GM19438 (cell line): ENCODE data around the gene OR1F1.
"Not testable (repeated sequence)": the region's sequence is repeated elsewhere in the genome, so short reads cannot be mapped to it uniquely, and the experiment has no call there.

Experiments used
- ATAC-seq: cut with Tn5 transposase; IDR thresholded peaks from one replicate; pipeline ENCODE4 v1.9.1; 2021; ENCODE audit warnings: low read depth; ENCODE audit not compliant: unreplicated experiment

OR1F1 gene

DNA sequence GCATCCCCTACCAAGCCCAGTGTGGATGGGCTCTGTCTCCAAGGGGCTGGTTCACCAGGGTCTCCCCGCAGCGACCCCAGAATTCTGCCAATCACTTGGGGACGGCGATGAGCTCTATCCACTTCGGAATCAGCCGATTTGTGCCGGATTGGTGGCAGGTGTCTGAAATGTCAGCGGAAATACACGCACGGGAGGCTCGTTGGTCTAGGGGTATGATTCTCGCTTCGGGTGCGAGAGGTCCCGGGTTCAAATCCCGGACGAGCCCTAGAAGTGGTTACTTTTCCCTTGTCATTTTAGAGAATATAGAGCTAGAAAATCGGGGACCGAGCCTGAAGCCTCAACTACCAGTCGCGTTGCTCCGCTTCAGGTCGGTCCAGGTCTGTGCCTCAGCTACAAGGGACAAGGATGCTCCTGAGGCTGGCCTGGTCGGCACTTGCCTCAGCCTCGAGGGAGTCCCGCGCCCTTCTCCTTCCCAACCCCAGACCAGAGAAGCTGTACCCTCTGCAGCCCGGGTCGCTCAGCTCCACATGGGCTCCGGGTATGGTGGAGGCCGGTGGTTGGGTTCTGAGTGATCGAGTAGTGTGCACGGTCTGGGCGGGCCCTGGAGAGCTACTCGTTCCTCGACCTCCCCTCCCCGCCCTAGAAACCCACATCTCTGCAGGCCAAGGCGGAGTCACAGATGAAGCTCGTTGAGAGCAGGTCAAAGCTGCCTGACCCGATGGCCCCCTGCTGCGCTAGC, 16.0 kb upstream of the OR1F1 start:
- no peak for ATAC-seq

DNA sequence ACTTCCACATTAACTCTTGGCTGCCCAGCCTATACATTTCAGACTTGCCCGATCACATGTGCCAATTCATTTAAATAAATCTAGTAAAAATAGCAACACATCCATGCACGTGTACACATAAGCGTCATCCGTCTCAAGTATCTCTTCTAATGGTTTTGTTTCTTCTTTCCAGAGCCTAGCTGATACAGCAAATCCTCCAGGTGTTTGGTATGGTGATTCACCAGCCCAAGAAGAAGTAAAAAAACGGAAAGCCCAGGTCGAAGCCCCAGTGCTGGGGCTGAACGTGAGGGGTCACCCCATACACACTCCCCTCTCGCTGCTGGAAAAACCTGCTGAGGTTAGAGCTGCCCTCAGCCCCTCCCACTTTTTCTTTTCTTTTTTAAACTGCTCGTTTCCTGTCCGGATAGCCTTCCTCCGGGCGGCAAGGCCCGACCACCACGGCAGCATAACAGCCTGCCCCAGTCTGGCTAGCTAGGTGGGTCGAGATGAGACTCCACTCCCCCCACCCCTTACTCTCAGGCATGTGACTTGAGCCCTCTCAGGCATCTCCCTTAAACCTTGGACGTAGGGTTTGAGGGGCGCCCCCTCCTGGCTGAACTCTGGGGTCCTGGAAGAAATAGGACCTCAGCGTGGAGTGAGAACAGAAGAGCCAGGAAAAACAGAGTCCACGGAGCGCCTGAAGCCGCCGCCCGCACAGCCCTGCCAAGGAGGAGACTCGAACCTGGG, 13.9 kb upstream of the OR1F1 start:
- no peak for ATAC-seq

DNA sequence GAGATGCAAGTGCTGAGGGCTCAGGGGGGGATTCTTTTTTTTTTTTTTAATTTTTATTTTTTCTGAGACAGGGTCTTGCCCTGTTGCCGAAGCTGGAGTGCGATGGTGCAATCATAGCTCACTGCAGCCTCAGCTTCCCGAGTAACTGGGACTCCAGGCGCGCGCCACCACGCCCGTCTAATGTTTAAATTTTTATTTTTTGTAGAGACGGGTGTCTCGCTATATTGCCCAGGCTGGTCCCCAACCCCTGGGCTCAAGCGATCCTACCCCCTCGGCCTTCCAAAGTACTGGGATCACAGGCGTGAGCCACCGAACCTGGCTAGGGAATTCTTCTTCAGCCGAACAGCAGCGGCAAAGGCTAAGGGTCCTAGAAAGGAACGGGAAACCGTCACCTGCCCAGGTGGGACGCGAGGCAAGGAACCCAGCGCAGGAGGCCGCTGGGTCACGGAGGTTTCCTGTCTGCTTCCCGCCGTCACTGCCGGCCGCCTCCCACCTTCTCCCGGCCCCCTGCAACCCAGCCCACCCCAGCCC, 13.3 kb upstream of the OR1F1 start:
- no peak for ATAC-seq

DNA sequence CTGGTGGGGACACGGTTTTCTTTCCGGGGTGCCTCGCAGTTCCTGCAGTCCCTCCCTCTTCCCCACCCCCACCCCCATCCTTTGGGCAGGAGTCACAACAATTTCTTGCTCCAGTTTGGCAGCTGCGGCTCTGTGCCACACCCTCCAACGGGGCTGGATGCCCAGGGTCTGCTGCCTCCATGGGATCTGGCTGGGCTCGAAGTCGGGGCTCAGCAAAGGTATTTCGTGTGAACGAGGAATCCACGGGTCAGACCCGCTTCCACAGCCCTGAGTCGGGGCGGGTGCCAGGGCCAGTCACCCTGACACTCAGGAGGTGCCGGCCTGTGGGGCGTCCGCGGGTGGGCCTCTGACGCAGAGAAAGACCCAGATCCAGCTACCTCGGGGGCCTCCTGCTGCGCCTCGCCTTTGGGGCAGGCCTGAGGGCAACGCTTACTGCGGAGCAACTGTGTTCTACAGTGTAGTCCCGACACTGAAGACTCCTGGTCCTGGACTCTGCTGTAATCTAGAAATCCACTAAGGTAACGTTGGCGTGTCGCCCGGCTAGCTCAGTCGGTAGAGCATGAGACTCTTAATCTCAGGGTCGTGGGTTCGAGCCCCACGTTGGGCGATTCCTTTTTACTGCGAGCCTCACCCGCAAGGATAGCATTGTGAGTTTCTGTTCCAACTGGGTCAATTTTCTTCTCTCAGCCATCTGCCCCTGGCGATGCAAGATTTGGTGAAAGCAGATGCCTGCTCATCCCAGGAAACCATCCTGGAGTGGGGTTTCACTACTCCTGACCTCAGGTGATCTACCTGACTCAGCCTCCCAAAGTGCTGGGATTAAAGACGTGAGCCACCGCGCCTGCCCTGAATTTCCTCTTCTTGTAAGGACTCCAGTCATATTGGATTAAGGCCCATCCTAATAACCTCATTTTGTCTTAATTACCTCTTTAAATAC, 12.6 kb upstream of the OR1F1 start:
- no peak for ATAC-seq

DNA sequence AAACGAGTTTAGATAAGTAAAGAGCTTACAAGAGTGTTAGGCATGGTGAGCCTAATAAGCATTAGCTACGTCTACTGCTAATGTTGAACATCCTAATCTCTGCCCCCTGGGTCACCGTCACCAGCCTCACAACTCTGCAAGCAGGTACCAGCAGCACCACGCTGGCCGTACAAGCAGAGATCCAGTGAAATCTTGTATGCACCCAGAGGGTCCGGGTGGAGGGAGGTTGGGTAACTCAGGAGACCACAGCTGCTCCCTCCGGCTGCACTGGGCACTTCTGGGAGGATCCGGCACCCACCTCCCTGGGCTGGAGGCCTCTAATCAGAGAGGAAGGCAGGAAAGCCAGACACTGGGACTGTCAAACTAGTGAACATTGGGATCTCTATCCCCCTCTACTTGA, 8.4 kb upstream of the OR1F1 start:
- no peak for ATAC-seq

DNA sequence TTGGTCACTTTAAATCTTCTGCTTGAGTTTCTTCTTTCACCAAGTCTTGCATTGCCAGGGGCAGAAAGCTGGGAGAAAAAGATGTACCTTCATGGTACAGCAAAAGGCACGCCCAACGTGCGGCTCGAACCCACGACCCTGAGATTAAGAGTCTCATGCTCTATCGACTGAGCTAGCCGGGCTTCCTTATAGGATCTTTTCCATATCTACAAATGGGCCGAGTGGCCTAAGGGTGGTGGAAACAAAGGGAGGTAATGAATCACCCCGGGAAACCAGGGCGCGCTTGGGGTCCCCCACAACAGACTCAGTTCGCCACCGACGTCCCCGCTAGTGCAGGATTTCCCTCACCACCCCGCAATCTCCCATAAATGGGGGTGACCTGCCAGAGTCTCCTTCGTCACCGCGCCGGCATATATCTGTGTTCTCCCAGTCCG, 7.5 kb upstream of the OR1F1 start:
- no peak for ATAC-seq

DNA sequence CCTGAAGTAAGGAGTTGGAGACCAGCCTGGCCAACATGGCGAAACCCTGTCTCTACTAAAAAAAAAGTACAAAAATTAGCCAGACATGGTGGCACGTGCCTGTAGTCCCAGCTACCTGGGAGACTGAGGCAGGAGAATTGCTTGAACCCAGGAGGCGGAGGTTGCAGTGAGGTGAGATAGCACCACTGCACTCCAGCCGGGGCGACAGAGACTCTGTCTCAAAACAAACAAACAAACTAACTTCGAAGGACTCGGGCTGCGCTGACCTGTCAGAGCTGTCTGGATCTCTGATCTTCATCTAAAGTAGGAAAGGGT, 5.8 kb upstream of the OR1F1 start:
- ATAC-seq, result not testable (repeated sequence)

DNA sequence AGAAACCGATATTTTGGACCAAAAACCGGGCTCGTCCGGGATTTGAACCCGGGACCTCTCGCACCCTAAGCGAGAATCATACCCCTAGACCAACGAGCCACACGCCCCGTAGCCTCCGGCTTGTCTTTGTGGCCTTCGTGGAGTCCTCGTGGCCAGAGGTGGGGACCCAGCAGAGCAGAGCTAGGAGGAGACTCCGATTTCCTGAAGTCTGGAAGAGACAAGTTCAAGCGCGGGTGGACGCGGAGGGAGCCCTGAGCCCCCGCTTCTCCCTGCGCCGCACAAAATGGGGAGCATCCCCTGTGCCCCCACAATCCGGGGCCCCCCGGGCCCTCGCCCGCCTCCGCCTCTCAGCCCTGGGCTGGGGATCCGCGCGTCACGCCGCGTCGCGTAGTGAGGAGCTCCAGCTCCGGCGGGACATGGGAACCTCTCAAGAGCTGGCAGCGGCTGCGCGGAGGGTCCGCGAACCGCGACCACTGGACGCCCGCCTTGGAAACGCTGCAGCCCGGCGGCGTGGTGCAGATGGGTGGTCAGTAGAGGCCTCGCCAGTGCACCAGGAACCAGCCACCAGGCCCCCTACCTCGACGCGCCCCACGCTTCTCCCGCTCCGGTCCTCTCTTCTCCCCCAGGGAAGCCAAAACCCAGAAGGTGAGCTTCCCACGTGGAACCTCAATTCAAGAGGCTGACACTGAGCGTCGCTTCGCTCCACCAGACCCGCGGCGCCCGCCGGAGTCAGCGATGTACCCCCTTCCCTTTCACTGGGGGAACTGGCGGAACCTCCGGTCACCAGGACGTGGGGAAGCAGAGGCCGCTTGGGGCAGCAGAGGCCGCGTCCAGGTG, 5.2 kb upstream of the OR1F1 start:
- ATAC-seq, result no peak

DNA sequence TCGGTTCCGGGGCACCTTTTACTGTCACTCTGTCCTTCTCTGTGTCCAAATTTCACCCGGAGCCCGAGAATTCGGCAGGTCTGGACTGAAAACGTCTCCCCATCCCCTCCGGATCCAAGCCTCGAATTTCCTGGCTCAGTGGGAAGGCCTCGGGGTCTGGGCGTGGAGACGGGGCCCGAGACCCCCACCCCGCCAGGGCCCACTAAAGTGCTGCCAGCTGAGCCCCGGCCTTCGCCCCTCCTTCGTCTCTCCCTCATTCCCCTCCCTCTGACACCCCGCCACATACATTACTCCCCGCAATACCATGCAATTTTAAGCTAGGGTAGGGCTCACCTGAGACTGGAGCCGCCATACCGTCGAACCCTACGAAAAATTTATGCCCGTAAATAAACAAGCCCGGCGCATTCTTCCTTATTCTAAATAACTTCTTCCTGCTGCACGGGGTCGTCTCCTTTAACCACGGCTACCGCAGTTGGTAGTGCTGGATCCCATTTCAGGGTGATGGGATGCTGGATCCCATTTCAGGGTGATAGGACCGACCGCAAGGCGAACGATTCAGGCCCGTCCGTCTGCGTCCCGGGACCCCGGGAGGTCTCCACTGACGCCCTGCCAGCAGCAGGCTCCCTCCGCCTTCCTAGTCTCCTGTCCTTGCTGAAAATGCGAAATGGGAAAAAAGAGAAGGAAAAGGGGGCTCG, 4.4 kb upstream of the OR1F1 start:
- ATAC-seq, result no peak

DNA sequence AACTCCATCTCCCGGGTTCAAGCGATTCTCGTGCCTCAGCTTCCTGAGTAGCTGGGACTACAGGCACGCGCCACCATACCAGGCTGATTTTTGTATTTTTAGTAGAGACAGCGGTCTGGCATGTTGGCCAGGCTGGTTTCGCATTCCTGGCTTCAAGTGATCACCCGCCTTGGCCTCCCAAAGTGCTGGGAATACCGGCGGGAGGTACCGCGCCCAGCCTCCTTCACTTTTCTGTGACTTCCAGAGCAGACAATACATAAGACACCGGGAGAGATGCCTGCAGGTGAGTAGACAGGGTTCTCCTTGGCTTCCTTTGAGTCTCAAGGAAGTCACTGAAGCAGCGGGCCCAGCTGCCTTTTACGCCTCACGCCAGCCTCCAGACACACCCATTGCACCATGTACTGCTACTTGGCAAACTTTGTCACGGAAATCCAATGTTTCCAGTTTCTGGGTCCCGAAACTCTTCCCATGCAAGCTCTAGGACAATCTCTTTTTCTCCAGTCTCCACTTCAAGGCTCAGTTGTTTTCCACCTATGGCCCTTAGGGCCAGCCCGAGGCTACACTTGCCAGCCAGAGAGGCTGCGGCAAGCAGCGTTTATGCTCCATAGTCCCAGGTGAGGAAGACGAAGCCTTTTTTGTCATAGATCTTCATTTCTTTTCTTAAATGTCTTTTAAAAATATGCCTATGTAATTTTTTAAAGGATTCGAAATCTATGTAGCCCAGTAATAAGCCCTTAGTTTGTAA, 886 bp upstream of the OR1F1 start:
- no peak for ATAC-seq

DNA sequence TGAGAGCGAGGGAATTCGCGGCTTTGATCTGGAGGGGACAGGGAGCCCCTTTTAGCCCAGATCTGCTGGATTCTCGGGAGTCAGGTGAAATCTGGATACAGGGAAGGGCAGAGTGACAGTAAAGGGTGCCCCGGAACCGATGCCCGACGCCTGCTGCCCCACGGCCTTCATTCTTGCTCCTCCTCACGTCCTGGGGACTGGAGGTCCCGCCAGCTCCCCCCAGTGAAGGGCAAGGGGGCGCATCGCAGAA, 596 bp downstream of the OR1F1 start:
- ATAC-seq, result no peak

DNA sequence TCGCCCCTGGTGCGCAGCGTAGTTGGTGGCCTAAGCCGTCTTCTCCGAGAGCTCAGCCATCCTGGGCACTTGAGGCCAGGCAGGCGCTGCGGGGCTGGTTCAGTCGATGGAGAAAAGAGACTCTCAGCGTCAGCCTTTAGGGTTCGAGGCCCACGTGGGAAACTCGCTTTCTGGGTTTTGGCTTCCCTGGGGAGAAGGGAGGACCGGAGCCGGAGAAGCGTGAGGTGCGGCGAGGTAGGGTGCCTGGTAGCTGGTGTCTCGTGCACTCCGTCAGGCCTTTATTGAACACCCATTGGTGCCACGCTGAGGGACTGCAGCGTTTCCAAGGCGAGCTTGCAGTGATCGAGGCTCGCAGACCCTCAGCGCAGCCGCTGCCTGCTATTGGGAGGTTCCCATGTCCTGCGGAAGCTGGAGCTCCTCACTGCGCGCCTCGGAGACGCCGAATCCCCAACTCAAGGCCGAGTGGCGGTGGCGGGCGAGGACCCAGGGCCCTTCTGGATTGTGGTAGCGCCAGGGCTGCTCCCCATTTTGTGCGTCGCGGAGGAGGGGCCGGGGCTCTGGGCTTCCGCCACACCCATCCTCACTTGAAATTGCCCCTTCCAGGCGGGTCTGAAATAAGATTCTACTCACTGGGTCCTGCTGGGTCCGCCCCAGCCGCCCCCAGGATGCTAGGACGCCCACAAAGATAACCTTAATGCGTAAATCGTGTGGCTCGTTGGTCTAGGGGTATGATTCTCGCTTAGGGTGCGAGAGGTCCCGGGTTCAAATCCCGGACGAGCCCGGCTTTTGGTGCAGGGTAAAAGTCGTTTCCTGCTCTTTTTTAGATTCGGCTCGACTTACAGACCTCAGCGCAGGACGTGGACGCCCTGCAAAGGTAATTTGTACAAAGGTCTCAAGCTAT, 1.2 kb downstream of the OR1F1 start:
- ATAC-seq, result no peak

DNA sequence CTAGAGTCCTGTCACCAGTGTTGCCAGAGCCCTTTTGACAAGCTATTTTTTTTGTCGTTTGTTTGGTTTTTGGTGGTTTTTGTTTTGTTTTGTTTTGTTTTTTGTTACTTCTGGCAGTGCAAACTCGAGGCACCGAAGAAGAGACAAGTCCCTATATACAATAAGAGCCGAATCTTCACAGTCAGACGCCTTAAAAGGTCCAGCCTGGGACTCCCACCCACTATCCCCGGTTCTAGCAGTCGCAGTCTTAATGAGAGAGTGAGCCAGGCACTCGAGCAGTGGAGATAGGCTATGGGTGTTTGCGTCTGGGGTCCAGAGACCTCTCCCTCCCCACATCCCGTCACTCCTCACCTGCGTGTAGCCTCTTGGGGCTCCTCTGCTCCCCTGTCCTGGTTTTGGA, 1.9 kb downstream of the OR1F1 start:
- no peak for ATAC-seq

DNA sequence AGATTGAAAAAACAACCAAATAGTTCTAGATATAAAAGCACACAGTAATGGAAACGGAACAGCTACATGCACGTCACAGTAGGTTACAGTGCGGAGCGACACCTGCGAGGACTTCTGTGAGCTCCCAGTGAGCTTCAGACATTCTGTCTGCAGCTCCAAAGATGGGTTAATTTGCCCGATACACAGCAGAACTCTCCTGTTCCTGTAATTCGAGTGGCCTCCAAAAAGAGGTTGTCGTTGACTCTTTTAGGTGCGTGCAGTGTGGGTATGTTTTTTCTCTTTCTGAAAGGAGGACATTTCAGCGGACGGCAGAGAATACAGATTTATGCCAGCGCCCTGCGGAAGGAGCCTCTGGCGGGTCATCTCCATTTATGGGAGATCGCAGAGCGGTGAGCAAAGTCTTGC, 2.9 kb downstream of the OR1F1 start:
- no peak for ATAC-seq

DNA sequence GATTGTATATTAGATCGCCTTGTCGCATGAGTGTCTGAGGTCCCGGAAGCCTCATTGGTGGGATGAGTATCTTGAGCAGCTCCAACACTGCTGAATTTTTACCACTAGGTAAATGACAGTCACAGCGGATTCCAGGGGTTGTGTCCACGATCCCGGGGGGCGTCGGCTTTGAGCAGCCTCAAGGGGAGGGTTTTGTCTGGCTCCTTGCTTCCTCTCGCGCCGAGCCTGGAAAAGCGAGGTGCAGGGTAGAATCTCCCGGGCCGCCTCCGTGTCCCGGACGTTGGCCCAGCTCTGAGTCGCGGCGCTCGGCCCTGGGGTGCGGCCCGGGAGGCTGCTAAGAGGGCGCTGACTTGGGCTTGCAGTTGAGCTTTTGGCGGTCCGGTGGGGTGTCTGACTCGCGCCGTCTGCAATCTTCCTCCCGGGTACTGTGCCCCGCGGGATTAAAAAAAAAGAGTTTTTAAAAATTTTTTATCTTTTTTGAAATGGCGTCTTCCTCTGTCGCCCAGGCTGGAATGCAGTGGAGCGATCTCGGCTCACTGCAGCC, 4.5 kb downstream of the OR1F1 start:
- no peak for ATAC-seq

DNA sequence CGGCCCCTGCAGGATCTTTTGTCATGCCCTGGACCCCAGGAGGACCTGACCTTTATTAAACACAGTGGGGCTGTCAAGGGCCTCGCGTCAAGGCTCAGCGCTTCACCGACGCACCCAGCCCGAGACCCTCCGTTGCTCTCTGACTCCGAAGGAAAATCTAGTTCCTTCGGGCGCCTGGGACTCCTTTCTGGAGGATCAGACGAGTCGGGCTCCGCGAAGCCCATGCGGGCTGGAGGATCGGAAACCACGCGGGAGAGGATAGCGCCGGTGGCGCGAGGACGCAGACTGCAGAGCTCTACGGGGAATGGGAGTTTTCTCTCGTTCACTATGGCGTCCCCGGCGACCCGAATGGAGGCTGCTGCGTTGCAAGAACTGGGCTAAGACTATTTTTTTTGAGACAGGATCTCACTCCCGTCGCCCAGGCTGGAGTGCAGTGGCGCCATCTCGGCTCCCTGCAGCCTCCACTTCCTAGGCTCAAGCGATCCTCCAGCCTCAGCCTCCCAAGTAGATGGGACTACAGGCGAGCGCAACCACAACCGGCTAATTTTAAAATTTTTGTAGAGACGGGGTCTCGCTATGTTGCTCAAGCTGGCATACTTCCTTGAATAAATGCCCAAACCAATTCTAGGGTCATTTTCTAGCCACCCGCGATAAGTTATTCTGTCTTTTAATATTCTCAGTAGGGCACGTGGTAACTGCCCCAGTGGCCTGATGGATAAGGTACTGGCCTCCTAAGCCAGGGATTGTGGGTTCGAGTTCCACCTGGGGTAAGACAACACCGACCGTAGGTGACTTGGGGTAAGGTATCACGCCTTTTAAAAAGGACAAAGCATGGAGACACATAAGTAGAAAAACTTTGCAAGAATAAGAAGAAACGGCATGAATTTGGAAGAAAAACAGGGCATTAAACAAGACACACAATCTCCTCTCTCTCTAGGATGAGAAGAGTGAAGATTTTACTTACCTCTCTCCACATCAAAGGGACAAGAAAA, 5.5 kb downstream of the OR1F1 start:
- no peak for ATAC-seq

DNA sequence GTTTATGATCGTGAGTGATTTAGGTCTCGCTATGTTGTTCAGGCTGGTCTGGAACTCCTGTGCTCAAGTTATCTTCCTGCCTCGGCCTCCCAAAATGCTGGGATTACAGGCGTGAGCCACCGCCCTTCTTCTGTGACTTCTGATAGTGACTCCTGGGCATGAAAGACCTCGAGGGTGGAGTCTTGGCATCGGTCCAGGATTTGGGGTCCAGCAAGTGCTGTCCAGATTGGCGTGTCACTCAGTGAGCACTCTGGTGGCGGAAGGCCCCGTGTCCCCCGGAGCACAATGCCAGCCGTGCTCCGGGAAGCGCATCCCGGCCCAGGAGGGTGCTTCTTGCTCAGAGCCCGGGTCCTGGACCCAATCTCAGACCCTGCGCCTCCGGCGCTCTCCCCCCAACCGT, 6.8 kb downstream of the OR1F1 start:
- no peak for ATAC-seq
